Measurements from ENCODE around the gene IQSEC1.

- TF ChIP-seq CTCF (IDR thresholded peaks at IDR 0.05) = no peak
- no peak for TF ChIP-seq EZH2 (IDR thresholded peaks at IDR 0.05; ENCODE audit: borderline replicate concordance, insufficient read depth, low read depth, low read length, poor library complexity, severe bottlenecking)
These were observed 69.6 kb downstream of the IQSEC1 start for GRCh38 chr3:13003608-13004007.
